Measurements from ENCODE around the gene ZNF593OS. TPM values are rescaled to one million over a fixed set of nuclear protein-coding genes. Genes with fewer than 3 reads are reported as not detected.

ZNF593OS gene
- total and polyA plus RNA-seq, 2 donors from 2014 or later = not detected

- no peaks in the 10 kb centered on the region for H3K36me3 ChIP-seq (ENCODE audit: control insufficient read depth in 2 of 3, insufficient read depth in 3 of 3, low read length in 3 of 3)
- intact Hi-C loops (cut with DNase I) = no loop called here
- no peaks in the 10 kb centered on the region for H3K9me3 ChIP-seq (ENCODE audit: control insufficient read depth in 2 of 3, insufficient read depth in 1 of 3, low read length in 3 of 3)
- peaks cover 0 to under 1% (median 0%) of the 10 kb centered on the region in 3 donors for H3K4me1 ChIP-seq (ENCODE audit: control insufficient read depth in 2 of 3, insufficient read depth in 2 of 3, low read depth in 1 of 3, low read length in 3 of 3)
- H3K4me3 ChIP-seq (ENCODE audit: low read length in 3 of 3) = no peak overlapping the region
- FAIRE-seq = no peak
- H3K9ac ChIP-seq (ENCODE audit: low read length in 3 of 3) = no peak overlapping the region
- DNase-seq = no peak
- H3K27ac ChIP-seq (ENCODE audit: low read depth in 2 of 2, low read length in 2 of 2) = no peak overlapping the region
- TF ChIP-seq CTCF (IDR thresholded peaks at IDR 0.05; ENCODE audit: borderline replicate concordance, extremely low read depth, insufficient read depth) = no peak
- H3K27me3 ChIP-seq (ENCODE audit: control insufficient read depth, insufficient read depth, low read length) = no peaks in the 10 kb centered on the region
Observed at GRCh38 chr1:26132128-26132833, 39.4 kb downstream of the ZNF593OS start.

DNA sequence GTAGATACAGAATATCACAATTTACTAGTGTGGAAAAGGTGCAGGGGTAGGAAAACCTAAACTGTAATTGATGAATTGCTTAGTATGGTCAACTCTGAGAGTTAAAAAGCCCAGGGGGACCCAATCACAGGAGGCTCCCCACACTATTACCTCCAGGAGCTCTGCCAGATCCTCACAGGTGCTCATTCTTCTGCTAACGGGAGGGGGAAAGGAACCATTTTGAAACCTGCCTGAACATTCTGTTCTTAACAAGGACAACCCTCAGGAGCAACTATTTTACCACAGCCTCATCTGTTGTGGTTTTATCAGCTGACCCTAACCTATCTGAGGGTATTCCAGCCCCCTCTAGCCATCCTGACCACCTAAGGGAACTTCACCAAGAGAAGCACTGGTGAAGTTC lies 40.9 kb downstream of the ZNF593OS start:
- Histone ChIP-seq H3K27me3 (ENCODE audit: control insufficient read depth, insufficient read depth, low read length) (no peaks in the 10 kb centered on the region), H3K27ac (ENCODE audit: low read depth in 2 of 2, low read length in 2 of 2) (no peak overlapping the region), H3K4me1 (ENCODE audit: control insufficient read depth in 2 of 3, insufficient read depth in 2 of 3, low read depth in 1 of 3, low read length in 3 of 3) (peaks cover 0 to 2% (median 2%) of the 10 kb centered on the region in 3 donors), H3K4me3 (ENCODE audit: low read length in 3 of 3) (no peak overlapping the region), H3K36me3 (ENCODE audit: control insufficient read depth in 2 of 3, insufficient read depth in 3 of 3, low read length in 3 of 3) (no peaks in the 10 kb centered on the region), H3K9me3 (ENCODE audit: control insufficient read depth in 2 of 3, insufficient read depth in 1 of 3, low read length in 3 of 3) (no peaks in the 10 kb centered on the region), H3K9ac (ENCODE audit: low read length in 3 of 3) (no peak overlapping the region)
- no peak for DNase-seq
- no peak for TF ChIP-seq CTCF (IDR thresholded peaks at IDR 0.05; ENCODE audit: borderline replicate concordance, extremely low read depth, insufficient read depth)
- FAIRE-seq = no peak
- intact Hi-C loops (cut with DNase I) = no loop called here

DNA sequence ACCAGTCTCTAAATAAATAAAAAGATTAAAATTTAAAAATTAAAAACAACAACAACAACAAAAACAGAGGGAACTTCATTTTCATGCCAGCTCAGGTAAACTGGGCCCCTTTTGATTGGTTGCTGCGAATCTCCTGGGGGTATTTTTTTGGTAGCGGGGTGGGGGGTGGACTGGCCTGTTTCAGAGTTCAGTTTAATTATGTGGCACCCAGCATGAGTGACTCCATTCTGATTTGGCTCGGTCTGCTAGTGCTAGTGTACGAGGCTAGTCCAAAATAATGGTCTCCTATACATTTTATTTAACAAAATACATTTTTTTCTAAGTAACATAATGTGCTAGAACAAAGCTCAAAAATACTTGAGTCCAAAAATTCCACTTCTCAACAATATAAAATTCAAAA lies 41.9 kb downstream of the ZNF593OS start:
- no peak for TF ChIP-seq CTCF (IDR thresholded peaks at IDR 0.05; ENCODE audit: borderline replicate concordance, extremely low read depth, insufficient read depth)
- intact Hi-C loops (cut with DNase I) = no loop called here
- no peak for FAIRE-seq

More for the DNA sequence above, 41.9 kb downstream of the ZNF593OS start:
- Histone ChIP-seq H3K27ac (ENCODE audit: low read depth in 2 of 2, low read length in 2 of 2) (no peak overlapping the region), H3K4me3 (ENCODE audit: low read length in 3 of 3) (no peak overlapping the region), H3K9me3 (ENCODE audit: control insufficient read depth in 2 of 3, insufficient read depth in 1 of 3, low read length in 3 of 3) (no peaks in the 10 kb centered on the region), H3K4me1 (ENCODE audit: control insufficient read depth in 2 of 3, insufficient read depth in 2 of 3, low read depth in 1 of 3, low read length in 3 of 3) (peaks cover 0 to 5% (median 2%) of the 10 kb centered on the region in 3 donors), H3K9ac (ENCODE audit: low read length in 3 of 3) (no peak overlapping the region), H3K36me3 (ENCODE audit: control insufficient read depth in 2 of 3, insufficient read depth in 3 of 3, low read length in 3 of 3) (no peaks in the 10 kb centered on the region), H3K27me3 (ENCODE audit: control insufficient read depth, insufficient read depth, low read length) (no peaks in the 10 kb centered on the region)
- no peak for DNase-seq

All from kidney (tissue), 14 donors.